GM19438 (cell line): ENCODE measurements around the gene ERVK3-1.
"Not testable (repeated sequence)": the region's sequence is repeated elsewhere in the genome, so short reads cannot be mapped to it uniquely, and the experiment has no call there.

Source experiments
- ATAC-seq: cut with Tn5 transposase; IDR thresholded peaks from one replicate; pipeline ENCODE4 v1.9.1; 2021; ENCODE audit warnings: low read depth; ENCODE audit not compliant: unreplicated experiment

ERVK3-1 gene, protein sequence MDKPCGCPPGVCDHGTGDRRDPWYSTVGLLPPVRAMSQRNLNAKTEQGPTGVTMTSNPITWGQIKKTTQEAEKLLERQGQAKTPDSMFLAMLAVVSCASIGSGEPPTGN

DNA sequence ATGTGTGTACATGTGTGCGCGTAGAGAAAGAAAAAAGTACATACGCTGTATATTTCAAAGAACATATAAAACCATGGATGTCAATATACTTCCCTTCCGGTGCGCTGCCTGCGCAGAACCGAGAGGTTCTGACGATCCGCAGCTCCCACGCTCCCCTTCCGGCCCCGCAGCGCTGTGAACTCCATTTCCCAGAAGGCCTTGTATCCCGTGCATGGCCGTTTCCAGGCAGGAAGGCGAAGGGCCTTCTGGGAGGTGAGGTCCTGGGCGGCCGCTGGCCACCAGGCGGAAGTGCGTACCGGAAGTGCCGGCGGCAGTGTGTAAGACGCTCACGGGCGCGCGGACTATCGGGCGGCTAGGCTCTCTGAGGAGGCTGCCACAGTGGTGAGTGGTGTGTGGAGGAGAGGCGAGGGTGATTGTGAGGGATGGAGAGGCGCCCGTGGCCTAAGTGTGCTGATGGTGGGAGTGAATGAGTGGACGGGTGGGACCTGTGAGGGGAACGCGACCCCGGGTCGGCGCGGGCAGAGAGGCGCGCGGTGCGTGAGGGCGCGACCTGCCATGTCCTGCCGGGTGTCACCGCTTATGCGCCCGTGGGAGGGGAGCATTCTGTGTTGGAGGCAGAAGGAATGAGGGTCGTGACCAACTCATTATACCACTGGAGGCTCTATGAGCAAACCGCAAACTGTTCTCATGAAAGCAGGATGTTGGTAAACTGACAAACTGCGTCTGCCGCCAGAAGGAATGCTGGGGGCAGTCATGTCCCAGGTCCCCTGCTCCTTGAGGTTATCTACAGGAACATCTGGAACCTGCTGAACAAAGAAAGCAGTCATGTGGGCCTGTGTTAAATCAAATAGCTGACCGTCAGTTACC is at the start of gene ERVK3-1:
TSS of gene ERVK3-1 (plus strand) at position 313 of the 867 bp plus-strand sequence. CDS start 6,792 bp downstream, outside the sequence.
- ATAC-seq: peak; percentile 98

DNA sequence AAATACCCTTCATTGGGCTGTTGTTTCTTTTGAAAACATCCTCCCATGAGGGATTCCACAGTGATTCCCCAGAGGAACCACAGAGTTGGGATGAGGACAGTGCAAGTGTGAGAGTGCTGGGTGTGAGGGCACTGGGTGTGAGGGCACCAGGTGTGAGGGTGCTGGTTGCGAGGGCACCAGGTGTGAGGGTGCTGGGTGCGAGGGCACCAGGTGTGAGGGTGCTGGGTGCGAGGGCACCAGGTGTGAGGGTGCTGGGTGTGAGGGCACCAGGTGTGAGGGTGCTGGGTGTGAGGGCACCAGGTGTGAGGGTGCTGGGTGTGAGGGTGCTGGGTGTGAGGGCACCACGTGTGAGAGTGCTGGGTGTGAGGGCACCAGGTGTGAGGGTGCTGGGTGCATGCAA is 46.9 kb upstream of the ERVK3-1 start:
- ATAC-seq: not testable (repeated sequence)

DNA sequence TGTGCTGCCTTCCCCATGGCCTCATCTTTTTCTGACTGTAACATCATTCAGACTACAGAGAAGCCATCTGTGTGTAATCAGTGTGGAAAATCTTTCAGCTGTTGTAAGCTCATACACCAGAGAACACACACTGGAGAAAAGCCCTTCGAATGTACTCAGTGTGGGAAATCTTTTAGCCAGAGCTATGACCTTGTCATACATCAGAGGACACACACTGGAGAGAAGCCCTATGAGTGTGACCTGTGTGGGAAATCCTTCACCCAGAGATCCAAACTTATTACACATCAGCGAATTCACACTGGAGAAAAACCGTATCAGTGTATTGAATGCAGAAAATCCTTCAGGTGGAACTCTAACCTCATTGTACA is 43.6 kb upstream of the ERVK3-1 start:
- no peak for ATAC-seq

DNA sequence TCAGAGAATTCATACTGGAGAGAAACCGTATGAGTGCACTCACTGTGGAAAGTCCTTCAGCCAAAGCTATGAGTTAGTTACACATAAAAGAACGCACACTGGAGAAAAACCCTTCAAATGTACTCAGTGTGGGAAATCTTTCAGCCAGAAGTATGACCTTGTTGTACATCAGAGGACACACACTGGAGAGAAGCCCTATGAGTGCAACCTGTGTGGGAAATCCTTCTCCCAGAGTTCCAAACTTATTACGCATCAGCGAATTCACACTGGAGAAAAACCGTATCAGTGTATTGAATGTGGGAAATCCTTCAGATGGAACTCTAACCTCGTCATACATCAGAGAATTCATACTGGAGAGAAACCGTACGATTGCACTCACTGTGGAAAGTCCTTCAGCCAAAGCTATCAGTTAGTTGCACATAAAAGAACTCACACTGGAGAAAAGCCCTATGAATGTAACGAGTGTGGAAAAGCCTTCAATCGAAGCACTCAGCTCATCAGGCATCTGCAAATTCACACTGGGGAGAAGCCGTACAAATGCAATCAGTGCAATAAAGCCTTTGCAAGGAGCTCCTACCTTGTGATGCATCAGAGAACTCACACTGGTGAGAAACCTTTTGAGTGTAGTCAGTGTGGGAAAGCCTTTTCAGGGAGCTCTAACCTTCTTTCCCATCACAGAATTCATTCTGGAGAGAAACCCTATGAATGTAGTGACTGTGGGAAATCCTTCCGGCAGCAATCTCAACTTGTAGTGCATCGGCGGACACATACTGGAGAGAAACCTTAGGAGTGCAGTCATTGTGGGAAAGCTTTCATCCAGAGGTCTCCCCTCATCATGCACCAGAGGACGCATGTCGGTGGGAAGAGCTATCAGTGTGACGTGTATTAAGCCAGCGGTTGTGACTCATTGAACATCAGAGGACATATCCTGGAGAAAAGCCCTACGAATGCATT is 42.9 kb upstream of the ERVK3-1 start:
- no peak for ATAC-seq

DNA sequence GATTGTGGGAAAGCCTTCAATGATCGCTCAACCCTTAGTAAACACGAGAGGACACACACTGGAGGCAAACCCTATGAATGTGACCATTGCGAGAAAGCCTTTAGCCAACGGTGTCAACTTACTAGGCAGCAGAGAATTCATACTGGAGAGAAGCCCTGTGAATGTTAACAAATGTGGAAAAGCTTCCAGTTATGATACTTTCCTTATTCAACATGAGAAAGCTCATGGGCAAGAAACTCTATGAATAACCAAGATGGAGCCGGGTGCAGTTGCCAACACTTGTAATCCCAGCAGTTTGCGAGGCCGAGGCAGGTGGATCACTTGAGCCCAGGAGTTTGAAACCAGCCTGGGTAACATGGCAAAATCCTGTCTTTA is 42.3 kb upstream of the ERVK3-1 start:
- ATAC-seq: no peak

DNA sequence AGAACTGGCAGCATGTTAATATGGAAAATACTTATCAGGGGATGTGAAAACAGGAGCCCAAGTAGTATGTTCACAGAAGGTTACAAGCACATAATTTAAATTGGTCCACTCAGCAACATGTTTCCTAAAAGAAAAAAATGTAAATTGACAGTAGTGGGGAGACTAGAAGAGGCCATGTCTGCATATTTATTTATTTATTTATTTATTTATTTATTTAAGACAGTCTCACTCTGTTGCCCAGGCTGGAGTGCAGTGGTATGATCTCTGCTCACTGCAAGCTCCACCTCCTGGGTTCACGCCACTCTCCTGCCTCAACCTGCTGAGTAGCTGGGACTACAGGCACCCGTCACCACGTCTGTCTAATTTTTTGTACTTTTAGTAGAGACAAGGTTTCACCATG is 40.1 kb upstream of the ERVK3-1 start:
- ATAC-seq: no peak

DNA sequence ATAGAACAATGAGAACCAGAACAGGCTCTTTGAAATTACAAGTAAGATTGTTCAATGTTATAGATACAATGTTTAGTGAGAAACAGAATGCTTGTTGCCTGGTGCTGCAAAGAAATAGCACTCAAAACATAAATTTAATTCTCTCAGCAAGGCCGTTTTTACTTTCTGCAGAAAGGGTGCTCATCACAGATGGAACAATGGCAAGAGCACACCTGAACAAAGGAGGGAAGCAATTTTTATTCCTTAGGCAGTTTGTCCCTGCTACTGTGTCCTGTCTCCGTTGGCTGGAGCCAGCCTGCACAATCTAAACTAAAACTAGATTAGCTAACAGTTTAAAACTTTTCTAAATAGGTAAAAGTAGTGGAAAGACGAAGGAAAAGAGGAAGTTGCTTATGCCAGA is 36.8 kb upstream of the ERVK3-1 start:
- ATAC-seq: no peak

DNA sequence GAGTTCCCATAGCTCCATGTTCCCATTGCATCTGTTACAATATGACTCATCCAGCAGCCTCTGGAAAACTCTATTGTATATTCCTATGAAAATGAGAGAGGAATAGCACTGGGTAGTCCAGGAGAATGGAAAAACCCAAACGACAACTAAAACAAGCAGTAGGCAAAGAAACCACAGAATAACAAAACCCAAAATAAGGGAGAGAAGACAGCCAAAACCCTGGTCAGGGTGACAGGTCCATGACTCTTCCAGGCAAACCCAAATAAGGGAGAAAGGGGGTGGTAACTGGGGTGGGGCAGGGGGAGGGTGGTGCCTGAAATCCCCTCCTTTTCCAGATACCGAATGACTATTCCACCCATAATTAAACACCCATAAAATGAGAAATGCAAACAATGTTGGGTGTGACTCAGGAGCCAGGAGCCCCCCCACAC is 30.4 kb upstream of the ERVK3-1 start:
- ATAC-seq: no peak

DNA sequence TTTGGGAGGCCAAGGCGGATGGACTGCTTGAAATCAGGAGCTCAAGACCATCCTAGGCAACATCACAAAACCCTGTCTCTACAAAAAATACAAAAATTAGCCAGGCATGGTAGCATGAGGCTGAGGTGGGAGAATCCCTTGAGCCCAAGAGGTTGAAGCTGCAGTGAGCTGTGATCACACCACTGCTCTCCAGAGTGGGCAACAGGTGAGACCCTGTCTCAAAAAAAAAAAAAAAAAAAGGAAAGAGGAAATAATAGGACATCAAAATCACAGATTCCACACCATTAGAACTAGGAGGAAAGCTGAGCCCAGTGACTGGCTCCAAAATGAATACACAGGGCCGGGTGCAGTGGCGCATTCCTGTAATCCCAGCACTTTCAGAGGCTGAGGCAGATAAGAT is 29.6 kb upstream of the ERVK3-1 start:
- ATAC-seq: no peak

DNA sequence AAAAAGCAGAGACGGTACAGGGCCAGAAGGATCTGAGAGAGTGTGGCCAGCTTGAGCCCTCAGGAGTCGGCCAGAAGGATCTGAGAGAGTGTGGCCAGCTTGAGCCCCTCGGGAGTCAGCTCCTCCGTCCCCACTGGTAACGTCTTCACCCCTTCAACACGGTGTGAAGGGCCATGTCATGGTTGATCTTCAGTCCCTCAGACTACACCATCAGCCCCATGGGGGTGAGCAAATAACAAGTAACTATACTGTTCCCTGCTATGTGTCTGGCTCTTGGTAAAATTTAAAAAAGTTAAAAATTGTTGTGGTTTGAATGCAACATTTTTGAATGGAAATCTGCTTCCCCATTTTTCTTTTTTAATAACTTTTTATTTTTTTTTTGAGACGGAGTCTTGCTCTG is 28.0 kb upstream of the ERVK3-1 start:
- no peak for ATAC-seq

DNA sequence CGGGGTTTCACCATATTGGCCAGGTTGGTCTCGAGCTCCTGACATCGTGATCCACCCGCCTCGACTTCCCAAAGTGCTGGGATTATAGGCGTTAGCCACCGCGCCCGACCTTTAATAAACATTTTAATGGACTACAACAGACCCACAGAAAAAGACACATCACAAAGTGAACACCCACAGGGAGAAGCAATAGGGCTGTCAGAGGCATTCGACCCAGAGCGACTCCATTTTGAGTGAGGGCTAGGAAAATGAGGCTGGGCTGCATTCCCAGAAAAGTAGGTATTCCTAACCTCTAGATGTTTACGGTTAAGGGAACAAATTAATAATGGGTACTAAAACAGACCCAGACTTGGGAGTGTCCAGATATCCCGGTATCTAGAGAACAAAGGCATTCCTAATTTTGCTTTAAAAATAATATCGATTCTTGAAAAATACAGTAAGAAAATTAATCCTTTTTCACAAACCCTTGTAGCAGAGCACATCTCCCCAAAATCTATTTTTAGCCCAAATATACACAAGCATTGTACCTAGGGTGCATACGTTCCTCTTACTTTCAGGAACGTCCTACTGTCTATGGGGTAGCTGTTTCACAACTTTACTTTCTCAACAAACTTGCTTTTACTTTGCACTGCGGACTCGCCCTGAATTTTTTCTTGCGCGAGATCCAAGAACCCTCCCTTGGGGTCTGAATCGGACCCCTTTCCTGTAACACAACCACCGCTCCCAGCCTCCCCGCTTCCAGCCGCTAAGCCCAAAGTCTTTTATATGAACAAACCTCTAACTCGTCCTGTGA is 27.2 kb upstream of the ERVK3-1 start:
- ATAC-seq: no peak

DNA sequence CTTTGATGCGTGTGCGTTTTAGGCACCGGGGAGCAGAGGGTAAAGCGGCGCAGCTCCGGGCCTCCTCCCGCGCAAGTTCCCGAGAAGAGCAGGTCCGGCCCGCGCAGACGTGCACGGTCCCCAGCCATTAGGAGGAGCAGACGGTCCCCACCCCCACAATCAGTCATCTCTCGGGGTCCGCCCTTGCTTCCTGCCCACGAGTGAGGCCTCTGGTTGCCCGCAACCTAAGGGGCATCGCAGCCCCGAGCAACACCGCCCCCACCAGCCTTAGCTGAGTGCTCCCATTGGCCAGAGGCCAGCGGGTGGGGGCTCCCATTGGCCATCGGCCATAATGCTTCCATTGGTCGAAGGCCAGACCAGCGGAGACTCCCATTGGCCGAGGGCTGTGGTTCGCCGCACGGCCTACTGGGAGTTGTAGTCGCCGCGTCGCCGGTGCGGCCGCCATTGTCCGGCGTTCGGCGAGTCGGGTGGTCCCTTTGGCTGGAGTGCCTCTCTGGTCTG is 26.6 kb upstream of the ERVK3-1 start, which contains the start of gene ZNF8:
TSS of gene ZNF8 (plus strand) at position 415 of the 501 bp plus-strand sequence. CDS start 127 bp downstream, outside the sequence.
- ATAC-seq: peak; percentile 94

DNA sequence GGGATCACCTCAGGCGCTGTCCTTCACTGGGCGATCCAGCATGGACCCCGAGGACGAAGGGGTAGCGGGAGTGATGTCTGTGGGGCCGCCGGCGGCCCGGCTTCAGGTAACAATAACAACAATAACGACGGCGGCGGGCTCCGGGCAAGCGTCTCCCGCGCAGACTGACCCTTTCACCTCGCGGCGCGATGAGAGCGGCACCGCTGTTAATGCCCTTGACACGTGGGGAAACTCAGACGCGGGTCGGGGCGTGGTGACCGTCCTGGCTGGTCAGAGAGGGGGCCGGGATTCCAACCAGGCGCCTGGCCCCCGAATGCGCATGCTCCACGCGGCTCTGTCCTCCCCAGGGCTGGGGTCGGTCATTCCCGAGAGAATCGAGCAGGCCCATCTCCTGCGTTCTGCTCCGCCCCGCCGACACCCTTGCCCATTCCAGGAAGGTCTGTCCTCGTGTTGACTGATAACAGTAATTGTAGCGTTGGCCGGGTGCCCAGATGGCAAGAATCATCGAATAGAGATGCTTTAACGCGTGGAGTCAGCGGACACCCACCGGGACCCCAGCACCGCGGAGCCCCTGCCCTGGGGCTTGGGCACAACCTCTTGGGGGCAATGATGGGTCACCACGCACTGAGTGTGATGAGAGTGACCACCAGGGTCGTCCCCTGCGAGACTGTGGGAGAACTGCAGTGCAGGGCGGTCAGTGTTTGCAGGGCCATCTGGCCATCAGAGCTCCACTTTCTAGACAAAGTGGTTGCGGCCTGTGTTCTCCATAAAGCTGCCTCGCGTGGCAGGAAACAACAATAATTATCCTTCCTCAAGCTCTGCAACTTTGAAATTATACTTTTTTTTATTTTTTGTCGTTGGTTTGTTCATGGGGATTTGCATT is 25.9 kb upstream of the ERVK3-1 start:
- ATAC-seq: peak; percentile 25

DNA sequence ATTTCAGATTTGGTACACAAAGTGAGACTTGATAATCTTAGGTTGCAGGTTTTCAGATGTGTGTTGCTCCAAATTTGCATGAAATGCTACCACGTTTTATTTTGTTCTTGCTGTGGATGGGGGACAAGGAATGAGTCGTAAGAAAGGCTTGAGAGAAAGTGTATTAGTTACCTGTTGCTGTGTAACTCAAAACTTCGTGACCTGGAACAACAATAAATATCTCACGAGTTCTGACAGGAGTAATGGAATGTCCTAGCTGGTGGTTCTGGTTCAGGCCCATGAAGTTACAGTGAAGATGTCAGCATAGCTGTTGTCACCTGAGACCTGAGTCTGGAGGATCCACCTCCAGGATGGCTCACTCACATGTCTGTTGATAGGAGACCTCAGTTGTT is 25.3 kb upstream of the ERVK3-1 start:
- no peak for ATAC-seq

DNA sequence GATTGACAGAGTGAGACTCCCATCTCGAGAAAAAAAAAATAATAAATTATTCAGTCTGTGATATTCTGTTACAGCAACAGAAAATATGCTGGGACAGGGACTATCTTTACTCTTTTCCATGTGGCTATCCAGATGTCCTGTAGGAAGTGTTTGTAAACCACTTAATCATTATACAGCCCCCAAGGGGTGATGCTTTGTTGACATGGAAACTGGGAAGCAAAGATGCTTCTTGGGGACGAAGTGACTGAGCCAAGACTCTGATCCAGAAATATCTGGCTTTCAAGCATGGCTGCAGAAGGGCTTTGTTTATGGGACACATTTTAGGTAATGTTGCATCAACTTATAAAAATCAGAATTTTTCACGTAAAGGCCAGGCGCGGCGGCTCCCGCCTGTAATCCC is 21.0 kb upstream of the ERVK3-1 start:
- ATAC-seq: no peak

DNA sequence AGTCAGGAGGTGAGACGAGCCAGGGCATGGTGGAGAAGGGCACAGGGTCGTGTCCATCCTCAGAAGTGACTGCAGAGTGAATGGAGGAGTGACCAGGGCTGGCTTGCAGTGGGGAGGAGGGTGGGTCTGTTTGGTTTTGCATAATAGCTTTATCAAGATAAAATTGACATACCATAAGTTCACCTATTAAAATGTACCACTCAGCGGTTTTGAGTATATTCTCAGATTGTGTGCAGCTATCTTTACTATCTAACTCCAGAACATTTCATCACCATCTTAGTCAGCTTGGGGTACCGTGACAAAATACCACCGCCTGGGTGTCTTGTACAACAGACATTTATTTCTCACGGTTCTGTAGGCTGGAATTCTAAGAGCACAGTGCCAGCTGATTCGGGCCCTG is 13.2 kb upstream of the ERVK3-1 start:
- no peak for ATAC-seq

DNA sequence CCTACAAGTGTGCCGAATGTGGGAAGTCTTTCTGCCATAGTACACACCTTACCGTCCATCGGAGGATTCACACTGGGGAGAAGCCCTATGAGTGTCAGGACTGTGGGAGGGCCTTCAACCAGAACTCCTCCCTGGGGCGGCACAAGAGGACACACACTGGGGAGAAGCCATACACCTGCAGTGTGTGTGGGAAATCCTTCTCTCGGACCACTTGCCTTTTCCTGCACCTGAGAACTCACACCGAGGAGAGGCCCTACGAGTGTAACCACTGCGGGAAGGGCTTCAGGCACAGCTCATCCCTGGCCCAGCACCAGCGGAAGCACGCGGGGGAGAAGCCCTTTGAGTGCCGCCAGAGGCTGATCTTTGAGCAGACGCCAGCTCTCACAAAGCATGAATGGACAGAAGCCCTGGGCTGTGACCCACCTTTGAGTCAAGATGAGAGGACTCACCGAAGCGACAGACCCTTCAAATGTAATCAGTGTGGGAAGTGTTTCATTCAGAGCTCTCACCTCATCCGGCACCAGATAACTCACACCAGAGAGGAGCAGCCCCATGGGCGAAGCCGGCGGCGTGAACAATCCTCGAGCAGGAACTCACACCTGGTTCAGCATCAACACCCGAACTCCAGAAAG is 10.3 kb upstream of the ERVK3-1 start:
- no peak for ATAC-seq

DNA sequence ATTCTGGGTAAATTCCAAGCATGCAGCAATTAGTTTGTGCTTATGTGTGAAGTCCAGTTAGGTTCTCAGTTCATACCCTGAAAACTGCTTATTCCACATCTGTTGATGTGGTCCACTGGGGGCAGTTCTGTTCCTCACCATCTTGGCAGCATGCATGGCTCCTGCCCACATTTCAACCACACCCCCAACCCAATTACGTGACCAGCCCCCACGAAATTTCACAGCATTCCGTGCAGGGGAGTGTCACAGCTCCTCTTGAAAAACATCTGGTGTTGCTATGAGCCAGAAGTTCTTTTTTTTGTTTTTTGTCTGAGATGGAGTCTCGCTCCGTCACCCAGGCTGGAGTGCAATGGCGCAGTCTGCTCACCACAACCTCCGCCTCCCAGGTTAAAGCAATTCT is 9.1 kb upstream of the ERVK3-1 start:
- ATAC-seq: no peak

DNA sequence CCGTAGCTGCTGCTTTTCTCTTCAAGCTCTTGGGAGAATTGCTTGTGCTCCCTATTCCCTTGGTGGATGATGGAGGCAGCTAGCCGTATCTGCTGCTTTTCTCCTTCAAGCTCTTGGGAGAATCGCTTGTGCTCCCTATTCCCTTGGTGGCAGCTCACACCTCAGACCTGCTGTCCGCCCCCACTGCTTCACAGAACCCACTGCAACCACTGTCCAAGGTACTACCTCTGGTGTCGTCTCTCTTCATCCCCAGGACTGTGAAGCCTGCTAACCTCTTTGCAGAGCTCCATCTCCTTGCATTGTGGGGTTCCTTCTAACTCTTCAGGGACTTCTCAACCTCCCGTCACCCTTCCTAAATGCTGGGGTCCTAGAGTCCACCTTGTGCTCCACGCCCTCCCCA is 4.6 kb upstream of the ERVK3-1 start:
- ATAC-seq: no peak
